ENCODE data around the gene EXPH5.
"Not testable (repeated sequence)": the region's sequence is repeated elsewhere in the genome, so short reads cannot be mapped to it uniquely, and the experiment has no call there.

The EXPH5 gene

GRCh38 chr11:108606495-108607160 is 13.1 kb upstream of the EXPH5 start:
- no peak overlapping the region for H3K4me3 ChIP-seq (replicated peaks; ENCODE audit: insufficient read depth, low read length)
- TF ChIP-seq GABPA (IDR thresholded peaks at IDR 0.05; ENCODE audit: low read depth) (no peak), SPI1 (IDR thresholded peaks at IDR 0.05; ENCODE audit: borderline replicate concordance, low read depth) (no peak), CTCF (IDR thresholded peaks at IDR 0.05; ENCODE audit: insufficient read depth, low read length) (no peak), REST (IDR thresholded peaks at IDR 0.05; ENCODE audit: insufficient replicate concordance, low read depth) (no peak), POLR2AphosphoS5 (IDR thresholded peaks at IDR 0.05; ENCODE audit: low read depth) (no peak)
- no peak for DNase-seq (ENCODE audit: low read depth in 1 of 2, low spot score in 1 of 2)
- no peak overlapping the region for H3K27ac ChIP-seq (replicated peaks)
- H3K27me3 ChIP-seq (ENCODE audit: insufficient read depth, poor library complexity, severe bottlenecking): peaks cover 4% of the 10 kb centered on the region

- Histone ChIP-seq H3K27me3 (ENCODE audit: insufficient read depth, poor library complexity, severe bottlenecking) (peaks cover 5% of the 10 kb centered on the region), H3K27ac (replicated peaks) (no peak overlapping the region), H3K4me3 (replicated peaks; ENCODE audit: insufficient read depth, low read length) (no peak overlapping the region)
- no peak for DNase-seq (ENCODE audit: low read depth in 1 of 2, low spot score in 1 of 2)
- TF ChIP-seq SPI1 (IDR thresholded peaks at IDR 0.05; ENCODE audit: borderline replicate concordance, low read depth) (no peak), REST (IDR thresholded peaks at IDR 0.05; ENCODE audit: insufficient replicate concordance, low read depth) (no peak), POLR2AphosphoS5 (IDR thresholded peaks at IDR 0.05; ENCODE audit: low read depth) (no peak), CTCF (IDR thresholded peaks at IDR 0.05; ENCODE audit: insufficient read depth, low read length) (no peak), GABPA (IDR thresholded peaks at IDR 0.05; ENCODE audit: low read depth) (no peak)
These were observed 12.5 kb upstream of the EXPH5 start for GRCh38 chr11:108606070-108606469.

- DNase-seq (ENCODE audit: low read depth in 1 of 2, low spot score in 1 of 2); H3K27ac ChIP-seq (replicated peaks); H3K4me3 ChIP-seq (replicated peaks; ENCODE audit: insufficient read depth, low read length); H3K27me3 ChIP-seq (ENCODE audit: insufficient read depth, poor library complexity, severe bottlenecking): not testable (repeated sequence)
These were observed 9.2 kb upstream of the EXPH5 start for GRCh38 chr11:108602818-108603217.

GRCh38 chr11:108601150-108601549 is 7.6 kb upstream of the EXPH5 start:
- peaks cover 8% of the 10 kb centered on the region for H3K27me3 ChIP-seq (ENCODE audit: insufficient read depth, poor library complexity, severe bottlenecking)
- DNase-seq (ENCODE audit: low read depth in 1 of 2, low spot score in 1 of 2): no peak

More at GRCh38 chr11:108601150-108601549, 7.6 kb upstream of the EXPH5 start:
- no peak overlapping the region for H3K27ac ChIP-seq (replicated peaks)
- TF ChIP-seq GABPA (IDR thresholded peaks at IDR 0.05; ENCODE audit: low read depth) (no peak), SPI1 (IDR thresholded peaks at IDR 0.05; ENCODE audit: borderline replicate concordance, low read depth) (no peak), POLR2AphosphoS5 (IDR thresholded peaks at IDR 0.05; ENCODE audit: low read depth) (no peak), CTCF (IDR thresholded peaks at IDR 0.05; ENCODE audit: insufficient read depth, low read length) (no peak), REST (IDR thresholded peaks at IDR 0.05; ENCODE audit: insufficient replicate concordance, low read depth) (no peak)
- H3K4me3 ChIP-seq (replicated peaks; ENCODE audit: insufficient read depth, low read length): no peak overlapping the region

Measured in HL-60 (cell line).